ENCODE data around the gene FAM3A.

DNA sequence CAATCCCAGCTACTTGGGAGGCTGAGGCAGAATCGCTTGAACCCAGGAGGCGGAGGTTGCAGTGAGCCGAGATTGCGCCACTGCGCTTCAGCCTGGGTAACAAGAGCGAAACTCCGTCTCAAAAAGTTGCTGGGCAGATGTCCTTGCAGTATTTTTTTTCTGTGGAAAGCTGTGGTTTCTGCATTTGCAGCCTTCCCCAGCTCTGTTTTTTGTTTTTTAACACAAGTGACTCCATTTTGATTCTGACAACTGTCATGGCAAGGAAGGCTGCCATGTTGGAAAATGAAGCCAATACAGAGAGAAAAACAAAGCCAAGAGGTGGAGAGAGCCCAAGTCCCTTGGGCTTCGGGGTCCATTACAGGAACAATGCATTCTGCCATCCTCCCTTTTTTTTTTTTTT, 13.9 kb downstream of the FAM3A start:
- TF ChIP-seq, protein P1, sequence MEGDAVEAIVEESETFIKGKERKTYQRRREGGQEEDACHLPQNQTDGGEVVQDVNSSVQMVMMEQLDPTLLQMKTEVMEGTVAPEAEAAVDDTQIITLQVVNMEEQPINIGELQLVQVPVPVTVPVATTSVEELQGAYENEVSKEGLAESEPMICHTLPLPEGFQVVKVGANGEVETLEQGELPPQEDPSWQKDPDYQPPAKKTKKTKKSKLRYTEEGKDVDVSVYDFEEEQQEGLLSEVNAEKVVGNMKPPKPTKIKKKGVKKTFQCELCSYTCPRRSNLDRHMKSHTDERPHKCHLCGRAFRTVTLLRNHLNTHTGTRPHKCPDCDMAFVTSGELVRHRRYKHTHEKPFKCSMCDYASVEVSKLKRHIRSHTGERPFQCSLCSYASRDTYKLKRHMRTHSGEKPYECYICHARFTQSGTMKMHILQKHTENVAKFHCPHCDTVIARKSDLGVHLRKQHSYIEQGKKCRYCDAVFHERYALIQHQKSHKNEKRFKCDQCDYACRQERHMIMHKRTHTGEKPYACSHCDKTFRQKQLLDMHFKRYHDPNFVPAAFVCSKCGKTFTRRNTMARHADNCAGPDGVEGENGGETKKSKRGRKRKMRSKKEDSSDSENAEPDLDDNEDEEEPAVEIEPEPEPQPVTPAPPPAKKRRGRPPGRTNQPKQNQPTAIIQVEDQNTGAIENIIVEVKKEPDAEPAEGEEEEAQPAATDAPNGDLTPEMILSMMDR (IDR thresholded peaks at IDR 0.05) = no peak
- TF ChIP-seq POLR2A (IDR thresholded peaks at IDR 0.05) = no peak
